Hepatocyte (in vitro differentiated cells): ENCODE data around the gene PTPRD. TPM values are rescaled to one million over a fixed set of nuclear protein-coding genes. Genes with fewer than 3 reads are reported as not detected.

Experiments used
- DNase-seq: peaks from one replicate; pipeline ENCODE4 v3.0.0-alpha.2; 2016; ENCODE audit warnings: low spot score
- H2AFZ ChIP-seq: fragments of 200-600 bp; sonication (generic); 2 replicates; pipeline ENCODE4 v1.6.0; 2016; ENCODE audit warnings: antibody characterized with exemption, mild to moderate bottlenecking
- H3K27ac ChIP-seq: fragments of 200-600 bp; sonication (generic); 2 replicates; pipeline ENCODE4 v1.5.1; 2016; ENCODE audit warnings: mild to moderate bottlenecking
- H3K27me3 ChIP-seq: fragments of 200-600 bp; sonication (generic); 2 replicates; pipeline ENCODE4 v1.6.1; 2016
- H3K36me3 ChIP-seq: fragments of 200-600 bp; sonication (generic); replicated peaks from 2 replicates; pipeline ENCODE4 v1.5.1; 2016; ENCODE audit warnings: low read depth; ENCODE audit not compliant: insufficient read depth
- H3K4me1 ChIP-seq: fragments of 200-600 bp; sonication (generic); 2 replicates; pipeline ENCODE4 v1.5.1; 2016; ENCODE audit warnings: mild to moderate bottlenecking, moderate library complexity; ENCODE audit not compliant: insufficient read depth
- H3K4me2 ChIP-seq: fragments of 200-600 bp; sonication (generic); 2 replicates; pipeline ENCODE4 v1.6.0; 2016
- H3K4me3 ChIP-seq: fragments of 200-600 bp; sonication (generic); 2 replicates; pipeline ENCODE4 v1.5.1; 2016; ENCODE audit warnings: mild to moderate bottlenecking
- H3K79me2 ChIP-seq: fragments of 200-600 bp; sonication (generic); 2 replicates; pipeline ENCODE4 v1.6.0; 2017; ENCODE audit warnings: mild to moderate bottlenecking
- H3K9me2 ChIP-seq: fragments of 200-600 bp; sonication (generic); replicated peaks from 2 replicates; pipeline ENCODE4 v1.6.0; 2017; ENCODE audit warnings: mild to moderate bottlenecking; ENCODE audit not compliant: insufficient read depth
- H3K9me3 ChIP-seq: fragments of 200-600 bp; sonication (generic); 2 replicates; pipeline ENCODE4 v1.5.1; 2016; ENCODE audit warnings: low read depth, mild to moderate bottlenecking
- H4K20me1 ChIP-seq: fragments of 200-600 bp; sonication (generic); 2 replicates; pipeline ENCODE4 v1.6.0; 2016; ENCODE audit warnings: mild to moderate bottlenecking; ENCODE audit not compliant: insufficient read depth, poor library complexity, severe bottlenecking
- EZH2 ChIP-seq: fragments of 200-600 bp; sonication (generic); IDR thresholded peaks from 2 replicates; pipeline ENCODE4 v1.6.1; 2016; ENCODE audit warnings: antibody characterized with exemption, mild to moderate bottlenecking, borderline replicate concordance
- EZH2phosphoT487 ChIP-seq: fragments of 200-600 bp; sonication (generic); IDR thresholded peaks from one replicate; pipeline ENCODE4 v1.6.1; 2018; ENCODE audit warnings: antibody characterized with exemption, mild to moderate bottlenecking, low read depth, moderate library complexity; ENCODE audit not compliant: unreplicated experiment, severe bottlenecking
- WGBS: methylation state at CpG from one replicate; pipeline ENCODE4 v1.1.6; 2016; ENCODE audit warnings: low lambda C conversion rate; ENCODE audit errors: missing lambda C conversion rate; 5-methylcytosine and 5-hydroxymethylcytosine counted together
- polyA plus RNA-seq: library from polyadenylated mRNA; unstranded; fragments of >200 nt; fragmentation: Nextera tagmentation; extraction: Ambion mirVana; gene quantifications from 2 replicates; pipeline ENCODE4 v1.2.1, GENCODE V29; 2016
- total RNA-seq: library from RNA; depleted of rRNA; stranded (reverse); fragments of >200 nt; gene quantifications from 2 replicates; pipeline ENCODE4 v1.2.3, GENCODE V29; 2014
- TF ChIP-seq, protein P1 (sequence below): fragments of 200-600 bp; sonication (generic); IDR thresholded peaks from 2 replicates; pipeline ENCODE4 v1.5.1; 2016; ENCODE audit warnings: antibody characterized with exemption, mild to moderate bottlenecking; ENCODE audit not compliant: poor library complexity

Gene PTPRD
- total and polyA plus RNA-seq, 2 experiments from 2014 or later = 6.5 to 77.6 TPM

DNA sequence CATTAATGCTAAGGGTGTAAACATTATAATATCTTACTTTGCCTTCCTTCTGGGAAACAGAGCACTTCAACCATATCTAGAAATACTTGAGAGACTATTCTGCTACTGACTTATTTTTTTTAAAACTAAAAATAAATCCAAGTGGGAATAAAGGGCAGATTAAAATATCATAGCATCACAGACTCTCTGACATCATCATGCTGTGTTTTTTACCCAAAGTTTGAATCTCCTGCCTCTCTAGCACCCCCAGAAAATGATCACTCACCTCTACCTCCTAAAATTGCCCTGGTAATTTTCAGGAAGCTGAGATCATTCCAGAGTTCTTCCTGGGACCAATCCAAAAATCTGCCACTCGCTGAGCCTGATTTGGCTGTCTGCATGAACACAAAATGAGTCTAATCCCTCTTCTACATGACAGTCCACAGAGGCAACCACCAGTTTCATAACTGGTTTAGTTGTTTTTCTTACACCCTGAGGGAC is 1999.4 kb downstream of the PTPRD start:
- no peaks in the 10 kb centered on the region for H3K36me3 ChIP-seq
- no peaks in the 10 kb centered on the region for H4K20me1 ChIP-seq
- H3K27me3 ChIP-seq = no peaks in the 10 kb centered on the region
- H3K79me2 ChIP-seq = no peaks in the 10 kb centered on the region
- H3K4me3 ChIP-seq = no peak overlapping the region
- WGBS = 76% methylated on average over 1 of the region's 1 CpG
- no peak overlapping the region for H2AFZ ChIP-seq
- no peaks in the 10 kb centered on the region for H3K9me2 ChIP-seq
- H3K9me3 ChIP-seq = no peaks in the 10 kb centered on the region
- H3K27ac ChIP-seq = no peak overlapping the region
- DNase-seq = no peak
- no peak overlapping the region for H3K4me2 ChIP-seq
- no peaks in the 10 kb centered on the region for H3K4me1 ChIP-seq
- TF ChIP-seq EZH2 (no peak), EZH2phosphoT487 (no peak)
- TF ChIP-seq, protein P1, sequence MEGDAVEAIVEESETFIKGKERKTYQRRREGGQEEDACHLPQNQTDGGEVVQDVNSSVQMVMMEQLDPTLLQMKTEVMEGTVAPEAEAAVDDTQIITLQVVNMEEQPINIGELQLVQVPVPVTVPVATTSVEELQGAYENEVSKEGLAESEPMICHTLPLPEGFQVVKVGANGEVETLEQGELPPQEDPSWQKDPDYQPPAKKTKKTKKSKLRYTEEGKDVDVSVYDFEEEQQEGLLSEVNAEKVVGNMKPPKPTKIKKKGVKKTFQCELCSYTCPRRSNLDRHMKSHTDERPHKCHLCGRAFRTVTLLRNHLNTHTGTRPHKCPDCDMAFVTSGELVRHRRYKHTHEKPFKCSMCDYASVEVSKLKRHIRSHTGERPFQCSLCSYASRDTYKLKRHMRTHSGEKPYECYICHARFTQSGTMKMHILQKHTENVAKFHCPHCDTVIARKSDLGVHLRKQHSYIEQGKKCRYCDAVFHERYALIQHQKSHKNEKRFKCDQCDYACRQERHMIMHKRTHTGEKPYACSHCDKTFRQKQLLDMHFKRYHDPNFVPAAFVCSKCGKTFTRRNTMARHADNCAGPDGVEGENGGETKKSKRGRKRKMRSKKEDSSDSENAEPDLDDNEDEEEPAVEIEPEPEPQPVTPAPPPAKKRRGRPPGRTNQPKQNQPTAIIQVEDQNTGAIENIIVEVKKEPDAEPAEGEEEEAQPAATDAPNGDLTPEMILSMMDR = no peak

DNA sequence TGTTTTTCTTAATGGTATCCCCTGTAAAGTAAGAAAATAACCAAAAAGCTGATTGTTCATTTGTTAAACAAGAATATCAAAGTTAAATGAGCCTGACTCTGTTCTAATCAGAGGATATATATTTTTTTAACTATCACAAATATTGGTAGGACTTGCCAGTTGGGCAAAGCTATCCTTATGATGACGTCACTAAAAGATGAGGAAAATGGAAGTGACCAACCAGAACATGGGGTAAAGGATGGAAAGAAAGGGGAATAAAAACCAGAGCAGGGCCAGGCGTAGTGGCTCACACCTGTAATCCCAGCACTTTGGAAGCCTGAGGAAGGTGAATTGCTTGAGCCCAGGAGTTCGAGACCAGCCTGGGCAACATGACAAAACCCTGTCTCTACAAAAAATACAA is 2001.6 kb downstream of the PTPRD start:
- Histone ChIP-seq H3K79me2 (no peaks in the 10 kb centered on the region), H3K4me1 (no peaks in the 10 kb centered on the region), H3K4me2 (no peak overlapping the region), H3K27me3 (no peaks in the 10 kb centered on the region), H4K20me1 (no peaks in the 10 kb centered on the region), H3K27ac (no peak overlapping the region), H3K9me2 (no peaks in the 10 kb centered on the region), H3K36me3 (no peaks in the 10 kb centered on the region), H3K4me3 (no peak overlapping the region), H3K9me3 (no peaks in the 10 kb centered on the region), H2AFZ (no peak overlapping the region)
- DNase-seq = no peak
- 90% methylated on average over 3 of the region's 3 CpGs for WGBS
- no peak for TF ChIP-seq EZH2phosphoT487
- no peak for TF ChIP-seq EZH2
- TF ChIP-seq, protein P1 = no peak

DNA sequence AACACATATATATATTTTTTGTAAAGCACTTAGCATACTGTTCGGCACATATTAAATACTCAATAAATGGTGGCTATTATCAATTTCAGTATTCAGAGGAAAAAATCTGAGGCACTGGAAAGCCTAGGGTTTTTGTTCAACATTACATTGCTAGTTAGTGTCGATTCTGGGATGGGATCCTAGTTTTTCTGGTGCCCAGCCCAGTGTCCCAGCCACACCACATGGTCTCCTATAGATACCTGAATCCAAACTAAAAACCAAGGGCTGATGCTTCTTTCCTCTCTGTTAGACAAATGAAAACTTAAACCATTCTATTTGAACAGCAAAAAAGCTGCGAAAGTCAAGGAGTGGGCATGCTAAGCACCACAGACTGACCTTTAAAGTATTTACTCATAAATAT is 2002.5 kb downstream of the PTPRD start:
- Histone ChIP-seq H3K36me3 (no peaks in the 10 kb centered on the region), H3K79me2 (no peaks in the 10 kb centered on the region), H3K4me1 (no peaks in the 10 kb centered on the region), H3K4me2 (no peak overlapping the region), H2AFZ (no peak overlapping the region), H4K20me1 (no peaks in the 10 kb centered on the region), H3K9me2 (no peaks in the 10 kb centered on the region), H3K9me3 (no peaks in the 10 kb centered on the region), H3K27me3 (no peaks in the 10 kb centered on the region), H3K27ac (no peak overlapping the region), H3K4me3 (no peak overlapping the region)
- no peak for DNase-seq
- WGBS = 94% methylated on average over 3 of the region's 3 CpGs
- TF ChIP-seq EZH2phosphoT487 (no peak), EZH2 (no peak)
- TF ChIP-seq, protein P1 = no peak

DNA sequence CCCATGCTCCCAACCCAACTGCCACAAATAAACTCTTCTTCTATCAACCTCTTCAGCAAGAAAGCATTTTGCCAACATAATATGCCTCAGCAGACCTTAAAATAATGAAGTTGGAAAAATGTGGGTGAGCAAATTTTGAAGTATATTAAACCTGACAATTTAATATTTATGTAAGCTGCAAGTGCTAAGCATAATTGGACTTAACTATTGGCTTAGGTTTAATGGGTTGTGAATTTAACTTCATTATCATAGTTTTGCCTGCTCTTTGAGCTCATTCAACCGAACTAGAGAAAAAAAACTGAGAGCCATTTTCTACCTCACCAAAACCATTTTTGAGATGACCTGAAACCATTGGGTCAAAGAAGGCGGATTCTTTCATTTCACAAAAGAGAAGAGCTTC is 2007.7 kb downstream of the PTPRD start:
- no peaks in the 10 kb centered on the region for H3K36me3 ChIP-seq
- H3K79me2 ChIP-seq = no peaks in the 10 kb centered on the region
- H3K4me2 ChIP-seq = no peak overlapping the region
- no peaks in the 10 kb centered on the region for H4K20me1 ChIP-seq
- H3K4me3 ChIP-seq = no peak overlapping the region
- DNase-seq = no peak
- no peaks in the 10 kb centered on the region for H3K9me2 ChIP-seq
- WGBS = 95% methylated on average over 2 of the region's 2 CpGs
- no peak overlapping the region for H2AFZ ChIP-seq
- H3K27ac ChIP-seq = no peak overlapping the region
- H3K4me1 ChIP-seq = no peaks in the 10 kb centered on the region
- no peaks in the 10 kb centered on the region for H3K9me3 ChIP-seq
- TF ChIP-seq EZH2phosphoT487 (no peak), EZH2 (no peak)
- TF ChIP-seq, protein P1 = no peak
- H3K27me3 ChIP-seq = no peaks in the 10 kb centered on the region
